Smooth muscle cell (in vitro differentiated cells): ENCODE results near the gene TFF1. TPM values are rescaled to one million over a fixed set of nuclear protein-coding genes. Genes with fewer than 3 reads are reported as not detected.

Source experiments
- DNase-seq: peaks from one replicate; lab custom pipeline; 2025; ENCODE audit not compliant: unreplicated experiment; lab: John Stamatoyannopoulos, UW
- H2AFZ ChIP-seq: fragments of 200-600 bp; sonication (generic); 2 replicates; pipeline ENCODE4 v1.6.0; 2016; ENCODE audit warnings: antibody characterized with exemption, low read depth, mild to moderate bottlenecking
- H3F3A ChIP-seq: fragments of 200-600 bp; sonication (generic); 2 replicates; pipeline ENCODE4 v1.6.0; 2017; ENCODE audit warnings: antibody characterized with exemption, low read depth
- H3K27ac ChIP-seq: fragments of 200-600 bp; sonication (generic); 2 replicates; pipeline ENCODE4 v1.5.1; 2016; ENCODE audit warnings: low read depth, mild to moderate bottlenecking
- H3K27me3 ChIP-seq: fragments of 200-600 bp; sonication (generic); 2 replicates; pipeline ENCODE4 v1.6.1; 2016; ENCODE audit warnings: low read depth, mild to moderate bottlenecking
- H3K36me3 ChIP-seq: fragments of 200-600 bp; sonication (generic); 2 replicates; pipeline ENCODE4 v1.5.1; 2016; ENCODE audit warnings: low read depth
- H3K4me1 ChIP-seq: fragments of 200-600 bp; sonication (generic); 2 replicates; pipeline ENCODE4 v1.5.1; 2016; ENCODE audit warnings: low read depth
- H3K4me2 ChIP-seq: fragments of 200-600 bp; sonication (generic); 2 replicates; pipeline ENCODE4 v1.6.0; 2016; ENCODE audit warnings: mild to moderate bottlenecking
- H3K4me3 ChIP-seq: fragments of 200-600 bp; sonication (generic); 2 replicates; pipeline ENCODE4 v1.5.1; 2016; ENCODE audit warnings: mild to moderate bottlenecking
- H3K79me2 ChIP-seq: fragments of 200-600 bp; sonication (generic); 2 replicates; pipeline ENCODE4 v1.6.0; 2016; ENCODE audit warnings: low read depth, mild to moderate bottlenecking
- H3K9ac ChIP-seq: fragments of 200-600 bp; sonication (generic); 2 replicates; pipeline ENCODE4 v1.6.0; 2016; ENCODE audit warnings: low read depth
- H3K9me3 ChIP-seq: fragments of 200-600 bp; sonication (generic); replicated peaks from 2 replicates; pipeline ENCODE4 v1.5.1; 2016; ENCODE audit warnings: low read depth
- H4K20me1 ChIP-seq: fragments of 200-600 bp; sonication (generic); 2 replicates; pipeline ENCODE4 v1.6.0; 2016; ENCODE audit warnings: low read depth
- CTCF ChIP-seq: fragments of 200-600 bp; sonication (generic); IDR thresholded peaks from 2 replicates; pipeline ENCODE4 v1.5.1; 2017; ENCODE audit warnings: borderline replicate concordance, mild to moderate bottlenecking, antibody characterized with exemption; ENCODE audit not compliant: insufficient read depth, poor library complexity, severe bottlenecking
- WGBS: methylation state at CpG from one replicate; pipeline ENCODE4 v1.1.7; 2016; ENCODE audit warnings: low lambda C conversion rate; 5-methylcytosine and 5-hydroxymethylcytosine counted together
- polyA plus RNA-seq: library from polyadenylated mRNA; unstranded; fragments of >200 nt; fragmentation: Nextera tagmentation; extraction: Ambion mirVana; gene quantifications from 2 replicates; pipeline ENCODE4 v1.2.1, GENCODE V29; 2016
- total RNA-seq: library from RNA; depleted of rRNA; stranded (reverse); fragments of >200 nt; gene quantifications from 2 replicates; pipeline ENCODE4 v1.2.3, GENCODE V29; 2014

TFF1 gene
- total and polyA plus RNA-seq, 2 experiments from 2014 or later = 7.9 to 8.6 TPM

GRCh38 chr21:42384156-42384945 is 18.0 kb upstream of the TFF1 start:
- H3K27me3 ChIP-seq = no peaks in the 10 kb centered on the region
- WGBS = 83% methylated on average over 8 of the region's 8 CpGs
- H3K9ac ChIP-seq = no peak overlapping the region
- H3K36me3 ChIP-seq = no peaks in the 10 kb centered on the region
- H3K4me2 ChIP-seq = no peak overlapping the region
- H3K9me3 ChIP-seq = no peaks in the 10 kb centered on the region
- no peak for TF ChIP-seq CTCF
- H3F3A ChIP-seq = no peaks in the 10 kb centered on the region
- H3K4me3 ChIP-seq = no peak overlapping the region
- H4K20me1 ChIP-seq = no peaks in the 10 kb centered on the region
- no peaks in the 10 kb centered on the region for H3K79me2 ChIP-seq
- no peak overlapping the region for H2AFZ ChIP-seq
- no peak for DNase-seq
- no peak overlapping the region for H3K27ac ChIP-seq
- no peaks in the 10 kb centered on the region for H3K4me1 ChIP-seq

GRCh38 chr21:42383331-42383730 is 17.0 kb upstream of the TFF1 start:
- 88% methylated on average over 6 of the region's 6 CpGs for WGBS
- Histone ChIP-seq H3K27ac (no peak overlapping the region), H3K27me3 (no peaks in the 10 kb centered on the region), H3K4me1 (no peaks in the 10 kb centered on the region), H2AFZ (no peak overlapping the region), H3K79me2 (no peaks in the 10 kb centered on the region), H3K36me3 (no peaks in the 10 kb centered on the region), H3K9me3 (no peaks in the 10 kb centered on the region), H4K20me1 (no peaks in the 10 kb centered on the region), H3K4me2 (no peak overlapping the region), H3K9ac (no peak overlapping the region), H3F3A (no peaks in the 10 kb centered on the region), H3K4me3 (no peak overlapping the region)
- TF ChIP-seq CTCF = no peak
- no peak for DNase-seq

- 91% methylated on average over 6 of the region's 6 CpGs for WGBS
- H3F3A ChIP-seq = no peaks in the 10 kb centered on the region
- no peak for DNase-seq
Measured at GRCh38 chr21:42382915-42383314, 16.6 kb upstream of the TFF1 start.

More at GRCh38 chr21:42382915-42383314, 16.6 kb upstream of the TFF1 start:
- no peak for TF ChIP-seq CTCF
- Histone ChIP-seq H3K27ac (no peak overlapping the region), H3K9me3 (no peaks in the 10 kb centered on the region), H3K4me1 (no peaks in the 10 kb centered on the region), H2AFZ (no peak overlapping the region), H3K36me3 (no peaks in the 10 kb centered on the region), H3K27me3 (no peaks in the 10 kb centered on the region), H3K4me2 (no peak overlapping the region), H3K79me2 (no peaks in the 10 kb centered on the region), H3K9ac (no peak overlapping the region), H4K20me1 (no peaks in the 10 kb centered on the region), H3K4me3 (no peak overlapping the region)
